NCI-H2081 (cell line): ENCODE results near the gene CDH8.

Source experiments
- DNase-seq, 2 experiments: peaks; one replicate each; lab custom pipeline; 2025; lab: John Stamatoyannopoulos, UW

Gene CDH8

DNA sequence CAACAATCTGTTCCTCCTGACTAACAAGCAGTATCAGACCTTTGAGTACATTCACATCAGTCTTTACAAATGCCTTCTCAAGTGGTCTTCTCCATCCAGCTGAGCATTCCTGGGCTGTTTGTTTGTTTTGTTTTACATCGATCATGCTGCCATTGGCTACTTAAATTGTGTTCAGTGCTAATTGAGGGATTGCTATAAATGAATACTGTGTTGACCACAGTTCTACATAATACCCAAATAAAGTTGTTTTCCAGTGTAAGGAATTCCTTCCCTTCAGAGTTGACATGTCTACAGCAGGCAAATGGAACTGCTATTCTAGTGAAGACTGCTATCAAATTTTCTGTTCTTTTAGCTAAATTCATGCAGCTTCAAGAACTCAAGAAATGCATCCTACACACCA, 3.2 kb downstream of the CDH8 start:
- no peak for DNase-seq

DNA sequence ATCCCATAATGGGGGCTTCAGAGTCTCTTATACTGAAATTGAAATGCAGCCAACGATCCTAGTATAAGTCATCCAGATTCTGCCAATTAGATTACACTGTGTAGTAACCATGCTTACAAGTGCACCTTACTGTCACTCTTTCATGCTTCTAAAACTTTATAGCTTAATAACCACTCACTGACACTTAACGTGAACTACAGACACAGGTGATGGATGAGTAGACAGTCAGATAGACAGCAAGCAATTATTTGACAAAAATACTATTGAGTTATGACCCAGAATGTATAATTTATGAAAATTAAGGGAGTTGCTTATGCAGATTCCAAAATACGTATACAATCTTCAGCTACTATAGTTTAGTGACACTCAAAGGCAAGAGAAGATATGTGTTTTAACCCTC, 6.3 kb downstream of the CDH8 start:
- DNase-seq = no peak

DNA sequence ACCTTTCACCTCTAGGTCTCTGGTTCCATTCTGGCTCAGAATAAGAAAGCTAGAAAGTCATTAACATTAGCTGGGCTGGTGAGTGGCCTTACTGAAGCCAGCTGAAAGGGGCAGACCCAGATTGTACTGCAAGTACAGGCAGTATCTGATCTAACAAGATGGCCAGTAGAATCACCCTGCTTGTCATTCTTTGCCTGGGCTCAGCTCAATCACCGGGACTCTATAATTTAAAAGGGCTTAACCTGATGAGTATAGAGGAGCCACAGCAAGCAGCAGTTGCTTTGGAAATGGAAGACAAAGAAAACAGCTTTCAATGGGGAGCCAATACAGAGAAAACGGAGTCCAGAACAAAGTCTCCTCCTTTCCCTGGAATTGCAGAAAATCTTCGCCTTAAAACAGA, 13.6 kb downstream of the CDH8 start:
- no peak for DNase-seq

DNA sequence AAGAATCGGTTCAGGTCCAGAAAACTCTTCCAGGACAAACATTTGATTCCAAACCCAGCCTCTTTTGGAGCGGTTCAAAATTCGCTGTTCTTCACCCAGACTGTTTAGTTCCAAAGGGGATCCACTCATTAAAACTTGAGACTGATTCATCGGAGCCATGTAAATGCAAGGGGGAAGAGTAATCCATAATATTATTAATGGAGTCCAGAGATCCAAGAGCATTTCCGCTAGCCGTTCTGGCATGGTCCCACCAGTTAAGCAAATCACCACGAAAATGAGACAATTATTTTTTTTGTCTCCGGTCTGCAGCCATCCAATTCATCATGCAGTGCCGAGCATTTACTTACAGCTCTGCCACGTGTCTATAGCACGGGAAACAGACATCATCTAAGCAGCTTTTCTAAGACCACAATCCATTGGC, 15.1 kb downstream of the CDH8 start:
- peak; percentile 32 to 81 for DNase-seq

DNA sequence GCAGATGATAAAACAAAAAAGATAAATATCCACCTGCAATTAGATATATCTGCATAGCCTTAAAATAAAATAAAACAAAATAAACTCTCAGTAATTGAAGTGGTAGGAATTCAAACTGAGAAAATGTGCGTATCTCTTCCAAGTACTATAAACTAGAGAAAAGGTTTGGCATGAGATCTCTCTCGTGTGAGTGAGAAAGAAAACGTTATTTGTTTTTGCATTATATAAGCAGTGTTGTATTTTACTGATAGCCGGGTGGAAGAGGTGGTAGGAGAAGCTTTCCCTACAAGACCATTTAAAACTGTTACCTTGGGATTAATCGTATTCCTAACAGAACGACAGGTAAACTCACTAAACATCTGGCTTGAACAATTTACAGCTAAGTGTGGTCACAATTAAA, 15.6 kb downstream of the CDH8 start:
- no peak for DNase-seq

DNA sequence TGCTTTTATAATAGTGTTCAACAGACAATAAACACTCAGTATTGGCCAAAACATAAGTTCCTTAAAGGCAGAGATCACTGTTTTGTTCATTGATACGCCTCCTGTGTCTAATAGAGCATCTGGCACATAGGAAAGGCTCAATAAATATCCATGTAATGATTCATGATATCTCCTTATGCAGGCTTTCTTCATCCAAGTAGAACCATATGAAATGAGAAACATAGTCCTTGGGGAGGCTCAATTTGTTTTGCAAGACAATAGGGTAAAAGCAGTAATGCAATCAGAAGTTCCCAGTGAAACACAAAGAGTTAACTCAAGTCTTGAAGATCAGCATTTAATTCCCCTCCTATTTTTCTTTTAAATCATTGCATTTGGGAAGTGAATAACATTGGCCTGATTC, 16.4 kb downstream of the CDH8 start:
- no peak for DNase-seq

DNA sequence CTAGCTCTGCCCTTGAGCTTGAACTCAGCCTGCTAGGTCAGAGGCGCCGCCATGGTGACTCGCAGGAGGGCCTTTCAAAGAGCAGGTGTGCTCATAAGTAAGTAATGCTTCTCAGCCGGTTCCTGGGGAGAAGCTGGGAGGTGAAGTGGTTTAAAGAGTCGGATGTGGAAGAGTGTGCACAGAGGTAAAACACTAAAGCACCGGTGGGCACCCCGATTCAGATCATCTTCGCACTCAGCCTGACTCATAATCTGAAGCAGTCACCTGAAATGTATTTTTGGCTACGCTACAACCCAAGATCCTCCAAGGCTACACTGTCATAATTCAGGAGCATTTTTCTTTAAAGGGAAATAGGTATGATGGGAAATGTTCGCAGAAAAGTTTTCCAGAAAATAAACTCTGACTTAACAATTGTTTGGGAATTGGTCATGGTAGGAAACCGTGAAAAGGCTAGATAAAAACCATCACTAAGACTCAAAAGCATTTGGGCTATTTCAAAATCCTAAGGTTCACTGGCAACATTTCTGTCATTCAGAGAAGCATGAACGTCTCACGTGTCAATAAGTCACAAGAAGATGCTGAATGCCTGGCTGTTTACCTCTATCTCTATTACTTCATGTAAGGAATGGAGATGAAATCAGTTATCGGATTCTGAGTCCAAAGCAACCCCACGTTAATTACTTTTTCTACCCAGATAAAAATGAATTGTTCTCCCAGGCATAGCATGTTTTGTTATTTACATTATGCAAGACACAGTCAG, 17.8 kb downstream of the CDH8 start:
- peak in 1 of 2 experiments; percentile 63 for DNase-seq

DNA sequence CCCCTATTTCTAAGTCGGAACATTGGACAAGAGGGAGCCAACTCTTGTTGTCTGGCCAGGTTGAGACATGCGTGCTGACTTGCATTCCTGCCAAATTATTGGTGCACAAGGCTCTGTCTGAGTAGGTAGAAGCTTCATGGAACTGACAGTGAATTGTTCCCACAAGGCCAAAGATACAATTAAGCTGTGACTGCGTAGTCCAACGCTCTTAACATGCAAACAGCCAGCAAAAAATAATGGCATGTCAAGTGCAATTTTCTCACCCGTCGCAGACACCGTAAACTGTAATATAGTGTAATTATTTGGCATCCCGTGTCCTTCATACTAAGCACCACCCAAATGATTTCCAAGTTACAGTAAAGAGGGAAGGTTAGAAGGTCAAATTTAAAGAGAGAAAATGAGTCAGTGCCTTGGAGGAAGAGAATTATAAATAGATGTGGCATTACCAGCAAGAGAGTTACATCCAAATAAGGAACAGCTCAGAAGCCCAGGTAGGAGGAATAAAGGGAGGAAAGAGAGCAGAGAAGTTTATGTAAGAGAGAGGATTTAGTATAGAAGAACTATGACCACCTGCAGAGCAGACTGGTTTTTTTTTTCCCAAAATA, 21.8 kb downstream of the CDH8 start:
- peak; percentile 59 to 83 for DNase-seq

DNA sequence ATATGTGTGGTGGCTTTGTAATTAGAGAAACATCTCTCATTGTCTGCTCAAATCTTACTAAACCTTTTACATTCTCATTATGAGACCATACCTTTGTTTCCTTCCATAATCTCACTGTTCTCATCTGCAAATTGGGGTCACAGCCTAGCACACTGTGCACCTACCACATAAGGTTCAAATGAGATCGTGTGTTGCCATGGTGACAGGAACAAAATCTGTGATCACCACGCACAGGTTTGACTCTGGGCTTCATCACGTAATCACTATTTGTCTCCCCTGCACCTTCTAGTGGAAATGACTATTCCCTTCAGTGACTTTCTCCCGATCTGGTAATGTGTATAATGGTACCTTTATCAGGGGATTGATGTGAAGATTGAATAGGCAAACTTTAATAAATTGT, 26.1 kb downstream of the CDH8 start:
- peak in 1 of 2 experiments; percentile 37 for DNase-seq

DNA sequence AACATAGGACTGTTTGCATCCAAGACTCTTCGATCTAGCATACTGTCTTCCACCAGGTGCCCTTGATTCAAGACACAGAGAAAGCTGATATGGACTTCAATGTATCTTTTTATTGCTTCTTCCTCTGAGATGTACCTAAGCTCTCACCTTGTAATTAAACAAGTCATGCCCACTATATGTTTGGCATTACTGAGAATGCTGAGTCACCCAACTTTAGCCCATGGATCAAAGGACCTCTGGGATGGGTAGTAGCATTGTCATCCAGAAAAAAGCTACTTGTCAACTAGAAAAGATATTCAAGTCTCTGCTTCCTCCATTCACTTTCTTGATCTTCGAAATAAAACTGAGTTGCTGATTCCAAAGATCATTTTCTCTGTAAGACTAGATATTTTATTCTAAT, 37.8 kb downstream of the CDH8 start:
- DNase-seq = no peak

DNA sequence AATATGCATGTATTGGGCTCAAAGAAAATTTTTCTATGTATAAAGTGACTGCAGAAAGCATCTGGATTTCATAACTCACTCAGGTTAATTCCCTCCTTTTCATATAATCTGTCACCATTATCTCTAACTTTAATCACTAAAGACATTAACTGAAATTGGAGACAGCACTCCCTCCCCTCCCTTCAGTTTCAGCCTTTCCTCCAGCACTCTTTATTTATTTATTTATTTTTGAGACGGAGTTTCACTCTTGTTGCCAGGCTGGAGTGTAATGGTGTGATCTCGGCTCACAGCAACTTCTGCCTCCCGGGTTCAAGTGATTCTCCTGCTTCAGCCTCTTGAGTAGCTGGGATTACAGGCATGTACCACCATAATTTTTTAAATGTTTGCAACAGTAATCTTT, 43.1 kb downstream of the CDH8 start:
- DNase-seq = peak in 1 of 2 experiments; percentile 13

DNA sequence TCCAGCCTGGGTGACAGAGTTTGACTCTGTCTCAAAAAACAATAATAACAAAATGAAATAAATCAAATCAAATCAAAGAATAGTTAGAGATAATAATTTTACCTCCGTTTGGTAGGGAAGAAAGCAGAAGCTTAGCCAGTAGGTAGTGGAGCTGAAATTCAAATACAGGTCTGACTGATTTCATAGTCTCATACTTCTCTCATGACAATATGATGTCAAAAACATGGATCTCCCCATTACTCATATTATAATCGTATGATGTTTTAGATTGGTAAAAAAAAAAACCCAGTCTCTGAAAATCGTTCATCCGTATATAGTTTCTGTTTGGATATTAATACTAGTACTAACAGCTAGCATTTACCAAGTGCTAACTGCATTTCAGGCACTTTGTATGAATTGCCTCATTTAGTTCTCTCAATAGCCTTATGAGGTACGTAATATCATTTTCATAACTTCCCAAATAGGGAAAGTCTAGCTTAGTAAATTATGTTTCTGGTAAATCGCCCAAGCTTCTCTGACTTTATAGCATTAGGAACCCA, 48.7 kb downstream of the CDH8 start:
- DNase-seq = no peak

DNA sequence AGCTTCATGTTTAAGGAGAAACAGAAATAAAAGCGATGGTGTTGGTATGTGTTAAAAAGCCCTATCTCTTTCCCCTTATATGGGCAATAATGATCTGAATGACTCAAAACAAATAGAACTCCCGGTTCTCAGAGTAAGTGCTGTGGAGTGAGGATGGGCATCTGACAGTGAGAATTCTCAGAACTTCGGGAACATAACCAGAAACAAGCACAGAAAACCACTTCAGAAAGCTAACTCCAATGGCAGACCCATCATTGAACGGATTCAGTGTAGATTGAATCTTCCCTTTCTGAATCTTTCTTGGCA, 67.2 kb downstream of the CDH8 start:
- no peak for DNase-seq

DNA sequence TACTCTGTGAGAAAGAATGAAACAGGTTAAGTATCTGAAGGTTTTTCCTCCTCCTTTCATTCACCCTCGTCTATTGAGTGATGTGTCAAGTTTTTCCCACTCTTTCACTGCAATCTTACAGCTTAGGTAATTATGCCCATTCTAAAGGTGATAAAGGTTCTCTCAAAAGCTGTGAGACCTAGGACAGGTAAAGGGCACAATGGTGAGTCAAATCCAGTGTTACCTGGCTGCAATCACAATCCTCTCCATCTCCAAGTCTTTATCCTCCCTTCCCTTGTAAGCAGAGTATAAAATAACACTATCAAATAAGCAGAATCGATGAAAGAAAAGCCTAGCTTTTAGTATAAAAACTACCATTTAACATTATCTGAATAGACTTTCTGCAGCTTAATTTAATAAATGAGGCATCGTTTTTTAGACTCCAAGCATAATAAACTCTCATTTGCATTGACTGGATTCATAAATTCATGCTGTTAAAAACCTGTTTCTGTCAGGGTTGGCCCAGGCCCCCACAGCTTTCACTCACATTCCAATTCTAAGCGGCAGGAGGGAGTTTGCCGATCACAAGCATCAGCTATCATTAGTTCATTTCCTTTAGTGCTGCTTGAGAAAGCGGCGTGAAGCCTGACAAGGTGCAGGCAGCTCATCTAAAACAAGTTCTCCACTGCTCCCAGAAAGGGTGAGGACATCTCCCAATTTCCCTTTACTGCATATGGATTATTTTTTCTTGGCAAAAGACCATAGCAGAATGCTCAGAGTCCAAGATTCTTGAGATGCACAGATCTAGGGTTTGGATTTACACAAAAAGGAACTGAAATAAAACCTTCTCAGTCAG, 67.8 kb downstream of the CDH8 start:
- no peak for DNase-seq

DNA sequence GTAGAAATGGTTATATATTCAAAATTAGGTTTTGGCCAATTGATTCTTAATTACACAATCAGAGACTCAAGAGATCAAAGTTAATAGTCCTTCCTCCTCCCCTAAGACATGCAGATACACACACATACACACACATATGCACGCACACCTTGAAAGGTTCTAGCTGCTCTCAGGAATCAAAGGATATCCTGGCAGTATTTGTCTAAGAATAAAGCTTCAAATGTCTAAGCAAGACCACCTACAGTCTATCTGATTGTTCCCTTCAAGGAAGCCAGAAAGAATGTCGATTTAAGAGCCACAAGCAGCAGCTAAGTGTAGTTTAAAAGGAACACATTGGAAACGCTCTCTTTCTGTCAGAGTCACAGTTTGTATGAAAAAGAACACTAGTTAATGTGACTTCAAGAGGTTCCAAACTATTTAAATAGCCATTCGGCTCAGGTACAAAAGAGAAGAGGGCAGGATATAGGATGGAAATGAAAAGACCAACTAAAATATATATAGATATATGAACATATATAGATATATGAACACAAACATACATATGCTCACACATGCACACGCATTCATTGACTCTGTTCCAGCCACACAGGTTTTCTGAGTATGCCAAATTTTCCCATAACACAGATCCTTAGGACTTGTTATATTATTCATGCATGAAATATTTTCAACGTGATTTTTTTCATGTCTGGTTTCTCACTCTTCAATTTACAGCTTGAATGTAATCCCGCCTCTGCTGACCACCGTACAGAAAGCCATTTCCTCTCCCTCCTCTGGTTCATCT, 79.0 kb downstream of the CDH8 start:
- no peak for DNase-seq

DNA sequence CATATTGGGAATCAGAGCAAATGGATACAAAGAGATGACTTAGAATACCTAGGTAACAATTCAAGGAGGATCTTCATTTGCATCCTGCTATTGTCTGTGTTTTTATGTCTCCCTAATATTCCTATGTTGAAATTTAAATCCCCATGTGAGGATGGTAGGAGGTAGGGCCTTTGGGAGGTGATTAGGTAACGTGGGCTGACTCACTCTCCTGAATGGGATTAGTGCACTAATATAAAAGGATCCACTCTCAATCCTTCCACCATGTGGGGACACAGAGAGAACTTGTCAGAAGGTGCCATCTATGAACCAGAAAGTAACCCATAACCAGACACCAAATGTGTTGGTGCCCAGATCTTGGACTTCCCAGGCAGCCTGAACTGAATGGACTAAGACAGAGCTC, 83.4 kb downstream of the CDH8 start:
- no peak for DNase-seq

DNA sequence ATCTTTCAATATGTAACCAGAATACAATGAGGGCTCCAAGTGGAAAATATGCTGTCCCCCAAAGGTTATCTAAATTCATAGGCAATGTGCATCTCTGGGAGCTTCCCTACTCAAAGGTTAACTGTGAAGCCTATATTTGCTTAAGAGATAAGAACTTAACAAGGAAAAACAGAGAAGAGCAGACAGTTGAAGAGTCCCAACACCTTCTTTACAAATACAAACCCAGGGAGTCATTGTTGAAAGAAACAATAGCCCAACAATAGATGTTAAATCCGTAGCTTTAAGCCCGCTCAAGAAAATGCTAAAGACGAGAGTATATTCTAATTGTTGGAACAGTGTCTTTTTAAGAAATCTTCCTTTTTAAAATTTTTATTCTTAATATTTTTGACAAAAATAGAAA, 87.8 kb downstream of the CDH8 start:
- no peak for DNase-seq

DNA sequence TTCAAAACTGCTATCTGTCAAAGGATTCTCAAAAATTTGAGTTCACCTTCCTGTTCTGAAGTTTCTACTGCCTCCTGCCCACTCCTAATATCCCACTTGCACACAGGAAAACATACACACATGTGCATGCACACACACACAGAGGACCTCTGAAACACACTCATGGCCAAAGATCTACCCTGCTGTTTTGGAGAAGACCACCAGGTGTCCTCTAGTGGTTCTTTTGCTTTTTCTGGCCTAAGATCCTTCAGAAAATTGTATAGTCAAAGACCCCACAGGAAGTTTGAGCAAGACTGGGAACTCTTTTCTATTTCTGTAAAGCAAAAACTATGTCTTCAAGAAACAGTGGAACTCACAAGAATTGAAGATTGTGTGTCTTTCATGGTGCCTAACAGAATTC, 90.2 kb downstream of the CDH8 start:
- DNase-seq = no peak

DNA sequence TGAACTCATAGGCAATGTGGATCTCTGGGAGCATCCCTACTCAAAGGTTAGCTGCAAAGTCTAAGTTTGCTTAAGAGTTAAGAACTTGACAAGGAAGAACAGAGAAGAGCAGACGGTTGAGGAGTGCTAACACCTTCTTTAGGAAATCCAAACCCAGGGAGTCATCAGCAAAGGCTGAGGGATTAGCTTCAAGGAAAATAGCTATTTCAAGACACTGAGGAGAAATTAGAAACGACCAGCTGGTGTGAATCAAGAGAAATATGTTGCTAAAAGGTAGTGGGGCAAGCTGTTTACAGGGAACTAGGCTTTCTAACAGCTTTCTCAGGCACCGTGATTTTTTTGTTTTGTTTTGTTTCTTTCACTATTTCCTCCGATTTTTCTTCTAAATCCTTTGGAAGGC, 90.7 kb downstream of the CDH8 start:
- no peak for DNase-seq

DNA sequence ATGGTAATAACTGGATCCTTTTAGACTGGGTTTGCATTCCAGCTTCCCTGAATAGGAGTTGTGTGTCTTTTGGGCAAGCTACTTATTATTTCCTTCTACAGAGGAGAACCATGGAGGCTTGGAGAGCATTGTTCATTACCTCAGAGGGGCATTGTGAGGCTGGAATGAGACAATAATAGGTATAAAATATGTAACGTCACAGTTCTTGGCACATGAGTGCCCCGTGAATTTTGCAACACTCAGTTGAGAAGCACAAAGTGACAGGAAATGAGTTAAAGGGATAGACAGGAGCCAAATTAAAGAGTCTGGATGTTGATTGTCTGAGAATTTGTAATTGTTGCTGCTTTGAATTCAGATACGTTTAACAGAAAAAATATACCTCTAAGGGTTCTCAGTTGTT, 92.2 kb downstream of the CDH8 start:
- peak in 1 of 2 experiments; percentile 4 for DNase-seq

DNA sequence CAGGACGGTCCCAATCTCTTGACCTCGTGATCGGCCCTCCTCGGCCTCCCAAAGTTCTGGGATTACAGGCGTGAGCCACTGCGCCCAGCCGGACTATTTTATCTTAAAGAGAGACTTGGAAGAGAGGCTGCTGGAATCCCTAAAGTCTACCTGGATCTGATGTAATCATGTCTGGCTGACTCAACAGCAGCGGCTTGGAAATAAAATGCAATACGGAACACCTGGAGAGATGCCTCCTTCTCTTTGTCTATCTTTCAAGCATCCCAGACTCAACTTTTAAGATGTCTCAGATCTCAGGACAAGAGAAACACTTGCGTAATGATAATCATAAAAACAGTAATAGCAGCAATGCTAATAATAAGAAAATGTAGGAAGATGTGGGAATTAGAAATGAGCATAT, 95.6 kb downstream of the CDH8 start:
- no peak for DNase-seq

DNA sequence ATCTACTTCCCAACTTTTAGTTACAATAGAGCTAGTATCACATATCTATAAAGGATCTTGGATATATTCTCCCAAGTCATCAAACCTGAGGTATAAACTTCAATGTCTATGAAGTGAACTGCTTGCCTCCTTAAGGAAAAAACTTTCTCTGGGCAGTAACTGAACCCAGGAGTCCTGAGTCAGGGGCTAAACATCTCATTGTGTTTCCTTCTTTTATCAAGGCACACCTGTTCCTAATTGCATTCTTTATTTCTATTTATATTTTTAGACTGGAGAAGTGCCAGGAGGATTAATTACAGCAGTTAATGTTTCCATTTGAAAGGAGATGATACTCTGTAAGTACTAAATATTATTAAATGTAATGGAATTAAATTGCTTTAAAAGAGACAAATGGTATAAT, 98.6 kb downstream of the CDH8 start:
- DNase-seq = no peak
